ENCODE data around the gene AFF3. TPM values are rescaled to one million over a fixed set of nuclear protein-coding genes. Genes with fewer than 3 reads are reported as not detected.

The AFF3 gene
- total and polyA plus RNA-seq, 2 of the 13 experiments (the other 11 are each of a cell fraction or from before 2014, with no cell fraction given), result not detected

DNA sequence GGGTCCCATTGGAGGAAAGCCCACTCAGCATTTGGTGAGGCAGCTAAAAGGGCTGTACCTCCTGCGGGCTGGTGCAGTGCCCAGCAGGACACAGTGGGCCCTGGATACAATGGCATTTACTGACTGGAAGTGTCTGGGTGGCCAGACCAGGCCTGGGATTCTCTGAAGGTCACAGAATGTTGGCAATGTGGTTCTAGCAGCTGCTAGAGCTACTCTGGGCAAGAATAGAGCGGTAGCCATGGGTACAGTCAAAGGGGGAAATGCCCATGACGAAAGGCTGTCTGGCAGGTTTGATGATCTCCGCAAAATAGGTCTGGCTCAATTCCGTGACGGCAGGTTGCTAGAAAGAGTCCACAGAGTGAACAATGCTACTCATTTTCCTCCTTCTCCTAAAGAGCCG lies 241.8 kb downstream of the AFF3 start:
- DNase-seq (ENCODE audit: low spot score) (no peak), FAIRE-seq (no peak), ATAC-seq (no peak)
- CTCF ChIA-PET (ENCODE audit: low intra/inter-chr PET ratio, low total read pairs), result no interaction called here
- no peak overlapping the region for H3K9ac ChIP-seq (ENCODE audit: insufficient read depth, low read depth, low read length)
- TF ChIP-seq REL (CRISPR knock-in tag; conservative IDR thresholded peaks at IDR 0.05) (no peak), ZNF670 (CRISPR knock-in tag; IDR thresholded peaks at IDR 0.05; ENCODE audit: borderline replicate concordance) (no peak), HDAC1 (CRISPR knock-in tag; IDR thresholded peaks at IDR 0.05) (no peak), BORCS8-MEF2B (CRISPR knock-in tag; IDR thresholded peaks at IDR 0.05) (no peak)
- no peaks in the 10 kb centered on the region for H3K9me3 ChIP-seq (ENCODE audit: low read length)
- intact Hi-C loops (cut with micrococcal nuclease; ENCODE audit: unreplicated experiment) (no loop called here), in situ Hi-C loops (cut with HindIII; ENCODE audit: extremely low pct_ligation_motif_present, low pct_unique_long_range_greater_than_20kb) (no loop called here)
- no peaks in the 10 kb centered on the region for H3K36me3 ChIP-seq (replicated peaks in 1 of 2; ENCODE audit: control insufficient read depth in 1 of 2, insufficient read depth in 2 of 2, low read length in 2 of 2)
- H3K79me2 ChIP-seq (ENCODE audit: insufficient read depth, low read length), result no peaks in the 10 kb centered on the region
- no peak overlapping the region for H3K4me3 ChIP-seq (replicated peaks in 1 of 3; ENCODE audit: insufficient read depth in 1 of 3, low read depth in 2 of 3, low read length in 3 of 3)
- no peak overlapping the region for H3K4me2 ChIP-seq (ENCODE audit: low read depth, low read length)
- H3K27me3 ChIP-seq (ENCODE audit: control insufficient read depth in 1 of 2, insufficient read depth in 2 of 2, low read length in 2 of 2), result peaks cover 0 to 11% of the 10 kb centered on the region in 2 experiments; a peak in 1 of 5 replicates
- POLR2A ChIA-PET, result no interaction called here
- H3K27ac ChIP-seq (ENCODE audit: extremely low read length, insufficient read depth, low read length), result no peak overlapping the region
- 58% methylated on average over 7 of the region's 7 CpGs for WGBS (ENCODE audit: low lambda C conversion rate)
- peaks cover 13% of the 10 kb centered on the region; the same call in 1 of the 2 replicates for H3K4me1 ChIP-seq (ENCODE audit: insufficient read depth, low read length)
- no TSS peak for BruUV-seq (replicated peaks)
- no peak overlapping the region for H2AFZ ChIP-seq (ENCODE audit: low read length)
- H4K20me1 ChIP-seq (ENCODE audit: insufficient read depth, low read length), result no peaks in the 10 kb centered on the region

DNA sequence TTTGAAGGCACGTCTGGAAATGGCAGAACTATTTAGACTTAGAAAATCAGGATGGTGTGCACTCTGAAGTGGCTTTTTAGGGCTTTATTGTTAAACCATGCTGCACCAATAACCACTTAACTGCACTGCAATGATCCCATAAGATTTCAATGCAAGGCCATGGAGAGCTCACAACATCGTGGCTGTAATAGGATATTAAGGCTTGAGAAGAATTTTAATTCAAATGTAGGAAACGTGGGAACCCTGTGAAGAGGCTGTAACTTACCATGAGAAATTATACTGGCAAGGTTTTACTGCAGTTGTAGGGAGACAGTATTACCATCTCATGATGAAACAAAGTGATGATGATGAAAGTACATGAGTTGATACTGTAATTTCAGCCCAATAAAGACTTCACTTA lies 242.5 kb downstream of the AFF3 start:
- CTCF ChIA-PET (ENCODE audit: low intra/inter-chr PET ratio, low total read pairs), result no interaction called here
- H3K79me2 ChIP-seq (ENCODE audit: insufficient read depth, low read length), result no peaks in the 10 kb centered on the region
- H3K9ac ChIP-seq (ENCODE audit: insufficient read depth, low read depth, low read length), result no peak overlapping the region
- H3K27me3 ChIP-seq (ENCODE audit: control insufficient read depth in 1 of 2, insufficient read depth in 2 of 2, low read length in 2 of 2), result peaks cover 0 to 7% of the 10 kb centered on the region in 2 experiments; a peak in 1 of 5 replicates
- H3K9me3 ChIP-seq (ENCODE audit: low read length), result no peaks in the 10 kb centered on the region
- no peak for DNase-seq (ENCODE audit: low spot score)
- POLR2A ChIA-PET, result no interaction called here
- no peaks in the 10 kb centered on the region for H3K36me3 ChIP-seq (replicated peaks in 1 of 2; ENCODE audit: control insufficient read depth in 1 of 2, insufficient read depth in 2 of 2, low read length in 2 of 2)
- no peak for TF ChIP-seq PHF21A (CRISPR knock-in tag; IDR thresholded peaks at IDR 0.05)
- no peak for TF ChIP-seq TCF7 (IDR thresholded peaks at IDR 0.05; ENCODE audit: low read depth)
- no peak for TF ChIP-seq ZFP1 (CRISPR knock-in tag; IDR thresholded peaks at IDR 0.05)
- no peak for TF ChIP-seq EED (CRISPR knock-in tag; IDR thresholded peaks at IDR 0.05)
- TF ChIP-seq, protein P1, sequence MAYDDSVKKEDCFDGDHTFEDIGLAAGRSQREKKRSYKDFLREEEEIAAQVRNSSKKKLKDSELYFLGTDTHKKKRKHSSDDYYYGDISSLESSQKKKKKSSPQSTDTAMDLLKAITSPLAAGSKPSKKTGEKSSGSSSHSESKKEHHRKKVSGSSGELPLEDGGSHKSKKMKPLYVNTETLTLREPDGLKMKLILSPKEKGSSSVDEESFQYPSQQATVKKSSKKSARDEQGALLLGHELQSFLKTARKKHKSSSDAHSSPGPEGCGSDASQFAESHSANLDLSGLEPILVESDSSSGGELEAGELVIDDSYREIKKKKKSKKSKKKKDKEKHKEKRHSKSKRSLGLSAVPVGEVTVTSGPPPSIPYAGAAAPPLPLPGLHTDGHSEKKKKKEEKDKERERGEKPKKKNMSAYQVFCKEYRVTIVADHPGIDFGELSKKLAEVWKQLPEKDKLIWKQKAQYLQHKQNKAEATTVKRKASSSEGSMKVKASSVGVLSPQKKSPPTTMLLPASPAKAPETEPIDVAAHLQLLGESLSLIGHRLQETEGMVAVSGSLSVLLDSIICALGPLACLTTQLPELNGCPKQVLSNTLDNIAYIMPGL (CRISPR knock-in tag; IDR thresholded peaks at IDR 0.05; ENCODE audit: borderline replicate concordance in 1 of 2, low read depth in 1 of 2), result no peak
- TF ChIP-seq, protein P2, sequence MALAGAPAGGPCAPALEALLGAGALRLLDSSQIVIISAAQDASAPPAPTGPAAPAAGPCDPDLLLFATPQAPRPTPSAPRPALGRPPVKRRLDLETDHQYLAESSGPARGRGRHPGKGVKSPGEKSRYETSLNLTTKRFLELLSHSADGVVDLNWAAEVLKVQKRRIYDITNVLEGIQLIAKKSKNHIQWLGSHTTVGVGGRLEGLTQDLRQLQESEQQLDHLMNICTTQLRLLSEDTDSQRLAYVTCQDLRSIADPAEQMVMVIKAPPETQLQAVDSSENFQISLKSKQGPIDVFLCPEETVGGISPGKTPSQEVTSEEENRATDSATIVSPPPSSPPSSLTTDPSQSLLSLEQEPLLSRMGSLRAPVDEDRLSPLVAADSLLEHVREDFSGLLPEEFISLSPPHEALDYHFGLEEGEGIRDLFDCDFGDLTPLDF (CRISPR knock-in tag; IDR thresholded peaks at IDR 0.05), result no peak
- no peak overlapping the region for H2AFZ ChIP-seq (ENCODE audit: low read length)
- no peak overlapping the region for H3K4me3 ChIP-seq (replicated peaks in 1 of 3; ENCODE audit: insufficient read depth in 1 of 3, low read depth in 2 of 3, low read length in 3 of 3)
- no peak for FAIRE-seq
- no peak overlapping the region for H3K4me2 ChIP-seq (ENCODE audit: low read depth, low read length)
- intact Hi-C loops (cut with micrococcal nuclease; ENCODE audit: unreplicated experiment) (no loop called here), in situ Hi-C loops (cut with HindIII; ENCODE audit: extremely low pct_ligation_motif_present, low pct_unique_long_range_greater_than_20kb) (no loop called here)
- WGBS (ENCODE audit: low lambda C conversion rate), result 7% methylated on average over 3 of the region's 3 CpGs
- H4K20me1 ChIP-seq (ENCODE audit: insufficient read depth, low read length), result no peaks in the 10 kb centered on the region
- no TSS peak for BruUV-seq (replicated peaks)
- no peak overlapping the region for H3K27ac ChIP-seq (ENCODE audit: extremely low read length, insufficient read depth, low read length)
- H3K4me1 ChIP-seq (ENCODE audit: insufficient read depth, low read length), result peaks cover 13% of the 10 kb centered on the region; the same call in 1 of the 2 replicates
- no peak for ATAC-seq

Data from HepG2 (cell line).